Mesenchymal stem cell (in vitro differentiated cells and primary cell): ENCODE data around the gene CRHBP. TPM values are rescaled to one million over a fixed set of nuclear protein-coding genes. Genes with fewer than 3 reads are reported as not detected.
"Not testable (repeated sequence)": the region's sequence is repeated elsewhere in the genome, so short reads cannot be mapped to it uniquely, and the experiment has no call there.

Experiments
- DNase-seq: peaks from one replicate; pipeline ENCODE4 v3.0.0-alpha.2; 2013
- H2AFZ ChIP-seq: one replicate; pipeline ENCODE4 v1.6.1; 2013; ENCODE audit warnings: low read depth, mild to moderate bottlenecking, control low read depth, inconsistent platforms, low read length, moderate library complexity
- H2AK5ac ChIP-seq: 2 replicates; pipeline ENCODE4 v1.6.1; 2013; ENCODE audit warnings: low read length, moderate library complexity, mild to moderate bottlenecking, inconsistent platforms; ENCODE audit not compliant: severe bottlenecking
- H2BK120ac ChIP-seq: one replicate; pipeline ENCODE4 v1.6.1; 2013; ENCODE audit warnings: low read depth, mild to moderate bottlenecking, inconsistent platforms, low read length, moderate library complexity
- H2BK12ac ChIP-seq, 2 experiments: one replicate each; pipeline ENCODE4 v1.6.1; 2013; ENCODE audit warnings: inconsistent platforms in 2 of 2, low read length in 2 of 2, mild to moderate bottlenecking in 2 of 2, moderate library complexity in 2 of 2, control low read depth in 1 of 2
- H2BK15ac ChIP-seq: one replicate; pipeline ENCODE4 v1.6.1; 2013; ENCODE audit warnings: mild to moderate bottlenecking, low read depth, inconsistent platforms; ENCODE audit not compliant: poor library complexity, severe bottlenecking
- H2BK5ac ChIP-seq: 2 replicates; pipeline ENCODE4 v1.6.1; 2013; ENCODE audit warnings: low read depth, mild to moderate bottlenecking, low read length, control low read depth, inconsistent platforms; ENCODE audit not compliant: poor library complexity, severe bottlenecking
- H3K14ac ChIP-seq, 2 experiments: one replicate each; pipeline ENCODE4 v1.6.1; 2013; ENCODE audit warnings: inconsistent platforms in 2 of 2, low read length in 2 of 2, control low read depth in 1 of 2, mild to moderate bottlenecking in 1 of 2, moderate library complexity in 1 of 2
- H3K18ac ChIP-seq, 2 experiments: one replicate each; pipeline ENCODE4 v1.6.1; 2013; ENCODE audit warnings: inconsistent platforms in 2 of 2, low read length in 2 of 2, control low read depth in 1 of 2, low read depth in 1 of 2, mild to moderate bottlenecking in 1 of 2
- H3K23ac ChIP-seq, 2 experiments: one replicate each; pipeline ENCODE4 v1.6.1; 2013; ENCODE audit warnings: inconsistent platforms in 2 of 2, low read length in 2 of 2, mild to moderate bottlenecking in 2 of 2, moderate library complexity in 2 of 2, control low read depth in 1 of 2
- H3K27ac ChIP-seq: 2 replicates; pipeline ENCODE4 v1.5.1; 2013; ENCODE audit warnings: mild to moderate bottlenecking, moderate library complexity, low read length, control low read depth, inconsistent platforms; ENCODE audit not compliant: poor library complexity, severe bottlenecking
- H3K27me3 ChIP-seq, 2 experiments: 2 replicates each; pipeline versions ENCODE4 v1.6.1 to v1.7.0; 2013; ENCODE audit warnings: low read length in 2 of 2, mild to moderate bottlenecking in 2 of 2, moderate library complexity in 2 of 2, control low read depth in 1 of 2, inconsistent platforms in 1 of 2; ENCODE audit not compliant: control insufficient read depth in 1 of 2, insufficient read depth in 1 of 2
- H3K36me3 ChIP-seq, 2 experiments: 2 replicates each; pipeline versions ENCODE4 v1.6.1 to v1.7.0; 2013; ENCODE audit warnings: low read length in 2 of 2, control low read depth in 1 of 2, inconsistent platforms in 1 of 2, low read depth in 1 of 2, mild to moderate bottlenecking in 1 of 2; ENCODE audit not compliant: insufficient read depth in 2 of 2, control insufficient read depth in 1 of 2
- H3K4ac ChIP-seq, 2 experiments: one replicate each; pipeline ENCODE4 v1.6.1; 2013; ENCODE audit warnings: inconsistent platforms in 2 of 2, low read length in 2 of 2, mild to moderate bottlenecking in 2 of 2, moderate library complexity in 2 of 2, control low read depth in 1 of 2, low read depth in 1 of 2
- H3K4me1 ChIP-seq: 2 replicates; pipeline ENCODE4 v1.6.1; 2013; ENCODE audit warnings: low read depth, low read length, control low read depth; ENCODE audit not compliant: control insufficient read depth, insufficient read depth
- H3K4me2 ChIP-seq: 2 replicates; pipeline ENCODE4 v1.6.1; 2013; ENCODE audit warnings: low read length, mild to moderate bottlenecking, inconsistent platforms; ENCODE audit not compliant: poor library complexity, severe bottlenecking
- H3K4me3 ChIP-seq, 2 experiments: 2 replicates each; pipeline versions ENCODE4 v1.5.1 to v1.7.0; 2013; ENCODE audit warnings: low read length in 2 of 2, mild to moderate bottlenecking in 2 of 2, control low read depth in 1 of 2, low read depth in 1 of 2; ENCODE audit not compliant: insufficient read depth in 1 of 2
- H3K79me1 ChIP-seq: replicated peaks from 2 replicates; pipeline ENCODE4 v1.6.1; 2013; ENCODE audit warnings: mild to moderate bottlenecking, control low read depth, low read length, inconsistent platforms; ENCODE audit not compliant: poor library complexity, severe bottlenecking
- H3K9ac ChIP-seq: 2 replicates; pipeline ENCODE4 v1.7.0; 2013; ENCODE audit warnings: mild to moderate bottlenecking, low read length, moderate library complexity
- H3K9me3 ChIP-seq: 2 replicates; pipeline ENCODE4 v1.7.0; 2013; ENCODE audit warnings: mild to moderate bottlenecking, low read length; ENCODE audit not compliant: control insufficient read depth
- H4K8ac ChIP-seq: one replicate; pipeline ENCODE4 v1.6.1; 2013; ENCODE audit warnings: inconsistent platforms, mild to moderate bottlenecking, low read length, moderate library complexity
- H4K91ac ChIP-seq: one replicate; pipeline ENCODE4 v1.6.1; 2013; ENCODE audit warnings: mild to moderate bottlenecking, low read length, inconsistent platforms
- WGBS: methylation state at CpG from one replicate; pipeline ENCODE4 v1.1.7; 2013; ENCODE audit warnings: mixed read lengths; 5-methylcytosine and 5-hydroxymethylcytosine counted together
- polyA plus RNA-seq, 2 experiments: library from polyadenylated mRNA; stranded (reverse); fragments of 200-250 nt; gene quantifications; one replicate each; pipeline ENCODE4 v1.2.3, GENCODE V29; 2013

The CRHBP gene, protein sequence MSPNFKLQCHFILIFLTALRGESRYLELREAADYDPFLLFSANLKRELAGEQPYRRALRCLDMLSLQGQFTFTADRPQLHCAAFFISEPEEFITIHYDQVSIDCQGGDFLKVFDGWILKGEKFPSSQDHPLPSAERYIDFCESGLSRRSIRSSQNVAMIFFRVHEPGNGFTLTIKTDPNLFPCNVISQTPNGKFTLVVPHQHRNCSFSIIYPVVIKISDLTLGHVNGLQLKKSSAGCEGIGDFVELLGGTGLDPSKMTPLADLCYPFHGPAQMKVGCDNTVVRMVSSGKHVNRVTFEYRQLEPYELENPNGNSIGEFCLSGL
- polyA plus RNA-seq (2013, experiment 1 of 2) = 0.21 TPM
- not detected for polyA plus RNA-seq (2013, experiment 2 of 2)

- WGBS = 42% methylated on average over 23 of the region's 23 CpGs
- Histone ChIP-seq H3K4me2 (peak within 1 kb of the TSS; percentile 90), H2BK5ac (no peak within 1 kb of the TSS), H3K9me3 (no peaks in the 10 kb centered on the region), H3K79me1 (peaks cover 15% of the 10 kb centered on the region), H2AFZ (peak within 1 kb of the TSS; percentile 78), H4K8ac (no peak within 1 kb of the TSS), H3K14ac (peak within 1 kb of the TSS in 1 of 2 experiments; percentile 83), H2BK15ac (no peak within 1 kb of the TSS), H2BK120ac (no peak within 1 kb of the TSS), H3K18ac (peak within 1 kb of the TSS in 1 of 2 experiments; percentile 38), H3K36me3 (no peaks in the 10 kb centered on the region), H2BK12ac (no peak within 1 kb of the TSS), H3K4me3 (peak within 1 kb of the TSS; percentile 72 to 81), H2AK5ac (no peak within 1 kb of the TSS), H3K4ac (no peak within 1 kb of the TSS), H3K9ac (no peak within 1 kb of the TSS), H4K91ac (no peak within 1 kb of the TSS), H3K4me1 (peaks cover 13% of the 10 kb centered on the region), H3K27ac (no peak within 1 kb of the TSS), H3K23ac (no peak within 1 kb of the TSS), H3K27me3 (peaks cover 0 to 45% of the 10 kb centered on the region in 2 experiments)
- DNase-seq = no peak
These were observed at the start of gene CRHBP for GRCh38 chr5:76952795-76953536. TSS of gene CRHBP (plus strand) at chr5:76953045. CDS start at chr5:76953135, 90 bp downstream.

GRCh38 chr5:76908166-76908565 is 44.7 kb upstream of the CRHBP start:
- Histone ChIP-seq H2BK120ac (no peak overlapping the region), H2AK5ac (no peak overlapping the region), H3K9me3 (no peaks in the 10 kb centered on the region), H2BK5ac (no peak overlapping the region), H2BK12ac (no peak overlapping the region), H3K4ac (no peak overlapping the region), H3K4me1 (no peaks in the 10 kb centered on the region), H3K79me1 (no peaks in the 10 kb centered on the region), H3K14ac (no peak overlapping the region), H3K18ac (no peak overlapping the region), H4K91ac (no peak overlapping the region), H3K27ac (no peak overlapping the region), H3K9ac (no peak overlapping the region), H3K36me3 (no peaks in the 10 kb centered on the region), H3K23ac (no peak overlapping the region), H2AFZ (no peak overlapping the region), H3K4me2 (no peak overlapping the region), H3K4me3 (no peak overlapping the region), H3K27me3 (peaks cover 0 to 5% of the 10 kb centered on the region in 2 experiments), H2BK15ac (no peak overlapping the region), H4K8ac (no peak overlapping the region)
- WGBS = 92% methylated on average over 7 of the region's 7 CpGs
- DNase-seq = no peak

GRCh38 chr5:76910344-76910933 is 42.4 kb upstream of the CRHBP start:
- H3K27ac ChIP-seq, H2BK15ac ChIP-seq, H3K4ac ChIP-seq: not testable (repeated sequence)

GRCh38 chr5:76914671-76915070 is 38.2 kb upstream of the CRHBP start:
- not testable (repeated sequence) for H3K4me2 ChIP-seq, H2AK5ac ChIP-seq, H2BK5ac ChIP-seq, H2AFZ ChIP-seq, H3K4me3 ChIP-seq, H2BK12ac ChIP-seq, H3K23ac ChIP-seq, H3K79me1 ChIP-seq, H4K8ac ChIP-seq, H2BK15ac ChIP-seq, H3K36me3 ChIP-seq, H3K27me3 ChIP-seq, H3K4me1 ChIP-seq, H3K9ac ChIP-seq, H3K9me3 ChIP-seq, DNase-seq, H3K18ac ChIP-seq, H3K14ac ChIP-seq, H3K27ac ChIP-seq, H4K91ac ChIP-seq, H2BK120ac ChIP-seq, H3K4ac ChIP-seq
- WGBS = 94% methylated on average over 14 of the region's 14 CpGs

More at GRCh38 chr5:76910344-76910933, 42.4 kb upstream of the CRHBP start:
- not testable (repeated sequence) for H4K8ac ChIP-seq, H3K14ac ChIP-seq, H2BK12ac ChIP-seq, H2BK120ac ChIP-seq, H3K18ac ChIP-seq, H2AK5ac ChIP-seq, H3K23ac ChIP-seq, H3K9ac ChIP-seq, H3K79me1 ChIP-seq, H4K91ac ChIP-seq, H3K4me1 ChIP-seq, H3K36me3 ChIP-seq, H2AFZ ChIP-seq, H3K9me3 ChIP-seq, H3K27me3 ChIP-seq, H3K4me2 ChIP-seq, H3K4me3 ChIP-seq, H2BK5ac ChIP-seq
- DNase-seq = peak; percentile 24
- 61% methylated on average over 9 of the region's 9 CpGs for WGBS
